ENCODE measurements around the gene SPRED1. TPM values are rescaled to one million over a fixed set of nuclear protein-coding genes. Genes with fewer than 3 reads are reported as not detected.

SPRED1 gene
- 0.14 and 0.46 TPM in 2 replicates for total RNA-seq

- intact Hi-C loops (cut with micrococcal nuclease), result loop anchor here (5.0 to 10.0 kb wide), 4 partner anchors 52 to 1148 kb away; partner anchors contain the start of gene MEIS2
- Mint-ChIP-seq H3K4me1 (ENCODE audit: low read depth) (peaks cover 23% of the 10 kb centered on the region), H3K27ac (no peak within 1 kb of the TSS), H3K27me3 (ENCODE audit: low read depth) (peaks cover 72% of the 10 kb centered on the region), H3K4me3 (ENCODE audit: low read depth) (peak within 1 kb of the TSS; percentile 81), H3K9me3 (no peaks in the 10 kb centered on the region), H3K36me3 (ENCODE audit: low read depth) (peaks cover 4% of the 10 kb centered on the region)
- no peak for DNase-seq (ENCODE audit: low spot score)
Measured at GRCh38 chr15:38252481-38253350, at the start of gene SPRED1. Gene SPRED1, plus strand, starts transcription at chr15:38252836. Its CDS starts 350 bp downstream, at chr15:38253186.

GRCh38 chr15:38205526-38206272, 46.9 kb upstream of the SPRED1 start:
- H3K4me3 Mint-ChIP-seq (ENCODE audit: low read depth), result no peak overlapping the region
- H3K27ac Mint-ChIP-seq, result no peak overlapping the region
- no peak for DNase-seq (ENCODE audit: low spot score)
- intact Hi-C loops (cut with micrococcal nuclease), result no loop called here
- H3K27me3 Mint-ChIP-seq (ENCODE audit: low read depth), result peaks cover 7% of the 10 kb centered on the region
- H3K36me3 Mint-ChIP-seq (ENCODE audit: low read depth), result no peaks in the 10 kb centered on the region
- no peaks in the 10 kb centered on the region for H3K4me1 Mint-ChIP-seq (ENCODE audit: low read depth)
- no peaks in the 10 kb centered on the region for H3K9me3 Mint-ChIP-seq

GRCh38 chr15:38207621-38208020, 45.0 kb upstream of the SPRED1 start:
- Mint-ChIP-seq H3K36me3 (ENCODE audit: low read depth) (no peaks in the 10 kb centered on the region), H3K9me3 (no peaks in the 10 kb centered on the region), H3K27ac (no peak overlapping the region), H3K4me1 (ENCODE audit: low read depth) (no peaks in the 10 kb centered on the region), H3K4me3 (ENCODE audit: low read depth) (no peak overlapping the region), H3K27me3 (ENCODE audit: low read depth) (peaks cover 7% of the 10 kb centered on the region)
- no peak for DNase-seq (ENCODE audit: low spot score)
- intact Hi-C loops (cut with micrococcal nuclease), result no loop called here

- no peaks in the 10 kb centered on the region for H3K36me3 Mint-ChIP-seq (ENCODE audit: low read depth)
- intact Hi-C loops (cut with micrococcal nuclease), result no loop called here
- no peak overlapping the region for H3K27ac Mint-ChIP-seq
- H3K9me3 Mint-ChIP-seq, result no peaks in the 10 kb centered on the region
- H3K4me1 Mint-ChIP-seq (ENCODE audit: low read depth), result no peaks in the 10 kb centered on the region
- no peak for DNase-seq (ENCODE audit: low spot score)
- peaks cover 7% of the 10 kb centered on the region for H3K27me3 Mint-ChIP-seq (ENCODE audit: low read depth)
- H3K4me3 Mint-ChIP-seq (ENCODE audit: low read depth), result no peak overlapping the region
Measured at GRCh38 chr15:38208206-38208605, 44.4 kb upstream of the SPRED1 start.

- intact Hi-C loops (cut with micrococcal nuclease), result no loop called here
- Mint-ChIP-seq H3K9me3 (no peaks in the 10 kb centered on the region), H3K4me3 (ENCODE audit: low read depth) (no peak overlapping the region), H3K27ac (no peak overlapping the region), H3K36me3 (ENCODE audit: low read depth) (no peaks in the 10 kb centered on the region), H3K4me1 (ENCODE audit: low read depth) (no peaks in the 10 kb centered on the region), H3K27me3 (ENCODE audit: low read depth) (peaks cover 7% of the 10 kb centered on the region)
- no peak for DNase-seq (ENCODE audit: low spot score)
Measured at GRCh38 chr15:38208779-38209178, 43.9 kb upstream of the SPRED1 start.

GRCh38 chr15:38211249-38211648, 41.4 kb upstream of the SPRED1 start:
- Mint-ChIP-seq H3K27ac (no peak overlapping the region), H3K4me3 (ENCODE audit: low read depth) (no peak overlapping the region), H3K9me3 (no peaks in the 10 kb centered on the region), H3K27me3 (ENCODE audit: low read depth) (peaks cover 6% of the 10 kb centered on the region), H3K36me3 (ENCODE audit: low read depth) (no peaks in the 10 kb centered on the region), H3K4me1 (ENCODE audit: low read depth) (no peaks in the 10 kb centered on the region)
- intact Hi-C loops (cut with micrococcal nuclease), result no loop called here
- DNase-seq (ENCODE audit: low spot score), result no peak

GRCh38 chr15:38211811-38212210, 40.8 kb upstream of the SPRED1 start:
- H3K4me3 Mint-ChIP-seq (ENCODE audit: low read depth), result no peak overlapping the region
- intact Hi-C loops (cut with micrococcal nuclease), result no loop called here
- H3K27ac Mint-ChIP-seq, result no peak overlapping the region
- no peaks in the 10 kb centered on the region for H3K36me3 Mint-ChIP-seq (ENCODE audit: low read depth)
- no peaks in the 10 kb centered on the region for H3K9me3 Mint-ChIP-seq
- DNase-seq (ENCODE audit: low spot score), result no peak
- H3K4me1 Mint-ChIP-seq (ENCODE audit: low read depth), result no peaks in the 10 kb centered on the region
- H3K27me3 Mint-ChIP-seq (ENCODE audit: low read depth), result peaks cover 6% of the 10 kb centered on the region

- Mint-ChIP-seq H3K36me3 (ENCODE audit: low read depth) (no peaks in the 10 kb centered on the region), H3K4me3 (ENCODE audit: low read depth) (no peak overlapping the region), H3K27me3 (ENCODE audit: low read depth) (peaks cover 11% of the 10 kb centered on the region), H3K27ac (no peak overlapping the region), H3K9me3 (no peaks in the 10 kb centered on the region), H3K4me1 (ENCODE audit: low read depth) (no peaks in the 10 kb centered on the region)
- intact Hi-C loops (cut with micrococcal nuclease), result no loop called here
- DNase-seq (ENCODE audit: low spot score), result no peak
Measured at GRCh38 chr15:38212729-38213351, 39.8 kb upstream of the SPRED1 start.

- Mint-ChIP-seq H3K36me3 (ENCODE audit: low read depth) (no peaks in the 10 kb centered on the region), H3K27ac (no peak overlapping the region), H3K27me3 (ENCODE audit: low read depth) (peaks cover 10% of the 10 kb centered on the region), H3K4me1 (ENCODE audit: low read depth) (no peaks in the 10 kb centered on the region), H3K4me3 (ENCODE audit: low read depth) (no peak overlapping the region), H3K9me3 (no peaks in the 10 kb centered on the region)
- intact Hi-C loops (cut with micrococcal nuclease), result no loop called here
- DNase-seq (ENCODE audit: low spot score), result no peak
Measured at GRCh38 chr15:38213356-38213755, 39.3 kb upstream of the SPRED1 start.

GRCh38 chr15:38215707-38216106, 36.9 kb upstream of the SPRED1 start:
- Mint-ChIP-seq H3K36me3 (ENCODE audit: low read depth) (no peaks in the 10 kb centered on the region), H3K4me1 (ENCODE audit: low read depth) (no peaks in the 10 kb centered on the region), H3K9me3 (no peaks in the 10 kb centered on the region), H3K27me3 (ENCODE audit: low read depth) (peaks cover 12% of the 10 kb centered on the region), H3K4me3 (ENCODE audit: low read depth) (no peak overlapping the region), H3K27ac (no peak overlapping the region)
- no peak for DNase-seq (ENCODE audit: low spot score)
- intact Hi-C loops (cut with micrococcal nuclease), result no loop called here

- intact Hi-C loops (cut with micrococcal nuclease), result no loop called here
- no peak overlapping the region for H3K27ac Mint-ChIP-seq
- no peak overlapping the region for H3K4me3 Mint-ChIP-seq (ENCODE audit: low read depth)
- H3K36me3 Mint-ChIP-seq (ENCODE audit: low read depth), result no peaks in the 10 kb centered on the region
- no peak for DNase-seq (ENCODE audit: low spot score)
- no peaks in the 10 kb centered on the region for H3K9me3 Mint-ChIP-seq
- H3K27me3 Mint-ChIP-seq (ENCODE audit: low read depth), result peaks cover 12% of the 10 kb centered on the region
- no peaks in the 10 kb centered on the region for H3K4me1 Mint-ChIP-seq (ENCODE audit: low read depth)
Measured at GRCh38 chr15:38216763-38217162, 35.9 kb upstream of the SPRED1 start.

- Mint-ChIP-seq H3K9me3 (no peaks in the 10 kb centered on the region), H3K36me3 (ENCODE audit: low read depth) (no peaks in the 10 kb centered on the region), H3K4me3 (ENCODE audit: low read depth) (no peak overlapping the region), H3K27ac (no peak overlapping the region), H3K4me1 (ENCODE audit: low read depth) (no peaks in the 10 kb centered on the region), H3K27me3 (ENCODE audit: low read depth) (peaks cover 12% of the 10 kb centered on the region)
- no peak for DNase-seq (ENCODE audit: low spot score)
- intact Hi-C loops (cut with micrococcal nuclease), result no loop called here
Measured at GRCh38 chr15:38217191-38217595, 35.4 kb upstream of the SPRED1 start.

Data from activated T-helper 2 cell treated with anti-CD3 and anti-CD28 coated beads, Interferon-gamma antibody, Interleukin-2, Interleukin-4, amounts not matched to agents 10 μg/mL and 5 μg/mL and 100 μg/mL, durations not matched to agents 14 hours and 24 hours and 36 hours (primary cell).